8988T (cell line): Measurements from ENCODE around the gene CARS2.
"Not testable (repeated sequence)": the region's sequence is repeated elsewhere in the genome, so short reads cannot be mapped to it uniquely, and the experiment has no call there.

Experiments used
- DNase-seq: peaks from one replicate; pipeline ENCODE4 v3.0.0; 2011

CARS2 gene

GRCh38 chr13:110636701-110637201, 69.2 kb downstream of the CARS2 start:
- no peak for DNase-seq

DNA sequence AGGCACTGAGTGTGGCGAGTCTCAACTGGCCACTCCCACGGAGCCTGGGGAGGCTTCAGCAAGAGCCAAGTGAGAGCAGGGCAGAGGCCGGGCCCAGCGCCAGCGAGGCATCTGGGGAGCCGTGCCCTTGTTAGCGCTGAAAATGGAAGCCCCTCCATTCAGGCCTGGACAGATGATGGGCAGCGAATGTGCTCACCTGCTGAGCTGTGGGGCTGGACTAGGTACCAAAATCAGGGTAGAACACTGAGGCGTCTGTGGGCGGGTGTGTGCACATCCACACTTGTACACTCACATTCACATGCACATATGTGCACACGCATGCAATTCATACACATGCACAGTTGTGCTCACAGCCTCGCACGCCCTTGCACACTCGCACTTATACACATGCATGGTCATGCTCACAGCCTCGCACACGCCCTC, 69.9 kb downstream of the CARS2 start:
- no peak for DNase-seq

- DNase-seq = no peak
Observed at GRCh38 chr13:110635405-110636002, 70.4 kb downstream of the CARS2 start.

DNA sequence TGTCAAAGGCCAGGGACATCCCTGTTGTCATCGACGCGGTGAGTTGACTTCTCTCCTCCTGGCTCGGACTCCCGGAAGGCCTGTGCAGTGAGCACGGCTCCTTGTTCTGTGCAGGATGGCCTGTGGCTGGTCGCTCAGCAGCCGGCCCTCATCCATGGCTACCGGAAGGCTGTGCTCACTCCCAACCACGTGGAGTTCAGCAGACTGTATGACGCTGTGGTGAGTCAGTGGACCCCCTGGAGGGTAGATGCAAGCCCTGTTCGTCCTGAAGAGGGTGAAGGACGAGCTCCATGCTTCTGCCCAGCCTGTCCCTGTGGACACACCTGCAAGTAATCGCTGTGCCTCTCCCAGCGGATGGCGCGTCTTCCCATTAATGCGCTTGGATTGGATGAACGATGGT, 71.4 kb downstream of the CARS2 start:
- peak; percentile 89 for DNase-seq

DNA sequence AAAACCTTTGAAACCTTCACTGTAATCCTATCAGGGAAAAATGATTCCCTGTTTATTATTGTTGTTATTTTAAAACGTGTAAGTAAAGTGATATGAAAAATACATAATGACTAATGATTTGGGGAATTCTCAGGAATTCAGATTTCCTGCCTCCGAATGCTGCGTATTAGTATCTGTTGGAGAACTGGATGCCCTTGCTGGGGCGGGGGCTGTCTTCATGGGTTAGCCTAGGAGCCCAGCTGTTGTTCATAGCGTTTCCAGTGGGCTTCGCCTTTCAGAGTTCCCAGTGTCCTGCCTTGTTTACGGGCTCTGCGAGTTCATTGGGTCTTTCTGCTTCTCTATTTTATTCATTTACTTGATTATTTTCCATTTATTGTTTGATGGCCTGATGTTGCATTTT, 72.1 kb downstream of the CARS2 start:
- no peak for DNase-seq

- DNase-seq = not testable (repeated sequence)
Observed at GRCh38 chr13:110632255-110632654, 73.7 kb downstream of the CARS2 start.

GRCh38 chr13:110630566-110631119, 75.3 kb downstream of the CARS2 start:
- no peak for DNase-seq

- no peak for DNase-seq
Observed at GRCh38 chr13:110629735-110630134, 76.2 kb downstream of the CARS2 start.

GRCh38 chr13:110628952-110629701, 76.8 kb downstream of the CARS2 start:
- no peak for DNase-seq

- DNase-seq = no peak
Observed at GRCh38 chr13:110628477-110628793, 77.5 kb downstream of the CARS2 start.

DNA sequence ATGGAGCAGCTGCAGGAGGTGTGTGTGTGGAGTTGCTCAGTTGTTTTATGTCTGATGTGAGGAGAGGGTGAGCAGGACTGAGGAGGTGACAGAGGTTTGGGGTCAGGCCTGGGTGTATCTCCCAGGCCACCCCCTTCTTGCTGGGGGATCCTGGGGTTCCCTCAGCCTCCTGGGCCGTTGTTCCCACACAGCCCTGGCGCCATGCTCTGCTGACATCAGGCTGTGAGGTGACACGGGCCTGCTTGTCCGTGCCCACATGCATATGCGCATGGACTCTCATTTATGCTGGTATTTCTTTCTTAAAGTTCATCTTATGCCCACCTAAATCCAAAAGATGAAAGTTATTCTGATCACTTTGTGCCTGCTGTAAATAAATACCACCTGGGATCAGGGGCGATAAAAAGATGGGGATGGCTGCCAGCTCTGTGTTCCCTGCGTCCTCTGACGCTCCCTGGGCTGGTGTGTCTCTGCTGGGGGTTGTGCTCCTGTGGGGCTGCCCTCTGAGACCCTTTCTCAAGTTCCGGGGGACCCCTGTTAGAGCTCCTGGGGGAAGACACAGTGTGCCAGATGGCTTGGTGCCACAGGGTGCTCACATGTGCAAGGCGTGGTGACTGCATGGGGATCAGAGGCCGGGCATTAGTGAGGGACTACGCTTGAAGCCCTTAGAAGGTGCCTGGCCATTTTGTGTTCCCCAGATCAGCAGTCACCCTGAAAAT, 78.0 kb downstream of the CARS2 start:
- DNase-seq = no peak

- no peak for DNase-seq
Observed at GRCh38 chr13:110627351-110627750, 78.6 kb downstream of the CARS2 start.

DNA sequence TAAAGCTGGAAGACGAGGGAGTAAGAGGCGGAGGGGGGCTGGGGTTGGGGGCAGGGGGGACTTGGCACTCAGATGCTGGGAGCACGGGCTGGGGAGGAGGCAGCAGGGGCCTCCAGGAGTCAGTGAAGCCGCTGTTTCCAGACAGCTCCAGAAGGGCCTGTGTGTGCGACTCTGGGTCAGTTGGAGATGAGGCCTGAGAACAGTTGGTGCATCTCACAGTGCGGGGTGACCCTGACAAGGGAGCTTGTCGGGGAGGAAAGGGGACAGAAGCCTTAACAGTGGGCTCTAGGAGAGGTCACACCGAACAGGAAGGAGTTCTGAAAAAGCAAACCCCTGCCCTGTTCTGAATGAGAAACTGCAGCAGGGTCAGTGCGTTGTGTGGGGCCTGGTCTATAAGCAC, 79.4 kb downstream of the CARS2 start:
- DNase-seq = no peak

- no peak for DNase-seq
Observed at GRCh38 chr13:110625771-110626321, 80.1 kb downstream of the CARS2 start.

DNA sequence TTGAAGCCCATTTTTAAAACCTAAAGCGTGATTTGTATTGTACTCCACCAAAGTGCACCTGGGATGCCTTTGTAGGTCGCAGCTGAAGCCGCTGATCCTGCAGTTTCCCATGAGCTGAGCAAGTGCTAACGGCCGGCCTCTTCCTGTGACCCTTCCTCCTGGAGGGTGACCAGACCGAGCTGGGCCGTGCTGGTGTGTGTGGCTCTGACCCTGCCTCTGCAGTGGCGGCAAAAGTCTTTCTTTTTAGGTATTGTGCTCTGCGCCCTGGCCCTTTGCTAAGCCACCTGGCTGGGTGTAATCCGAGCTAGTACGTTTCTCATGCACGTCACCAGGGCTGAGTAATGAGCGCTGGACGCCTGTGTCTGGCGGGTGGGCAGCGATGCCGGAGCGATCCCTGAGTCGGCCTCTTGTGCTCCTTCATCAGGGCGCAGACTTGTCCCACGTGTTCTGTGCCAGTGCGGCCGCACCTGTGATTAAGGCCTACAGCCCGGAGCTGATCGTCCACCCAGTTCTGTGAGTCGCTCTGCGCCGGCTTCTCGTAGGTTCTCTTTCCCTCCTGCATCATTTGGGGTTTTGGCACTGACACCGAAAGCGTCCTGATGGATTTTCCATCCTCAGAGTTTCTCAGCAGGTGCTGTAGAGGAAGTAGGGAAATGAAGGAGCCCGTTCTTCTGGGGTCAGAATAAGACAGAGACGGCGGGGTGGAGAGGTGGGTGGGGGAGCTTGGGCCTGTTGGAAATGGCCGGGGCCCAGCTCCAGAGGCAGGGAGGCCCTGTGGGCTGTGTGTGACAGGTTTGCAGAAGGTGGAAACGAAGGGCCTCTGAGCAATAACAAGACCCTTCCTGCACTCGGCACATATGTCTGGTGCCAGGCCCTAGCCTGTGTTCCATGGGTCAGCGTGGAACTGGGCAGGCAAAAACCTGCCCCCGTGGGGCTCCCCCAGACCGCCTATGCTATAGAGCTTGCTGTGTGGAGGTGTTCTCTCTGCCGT, 80.9 kb downstream of the CARS2 start:
- no peak for DNase-seq

DNA sequence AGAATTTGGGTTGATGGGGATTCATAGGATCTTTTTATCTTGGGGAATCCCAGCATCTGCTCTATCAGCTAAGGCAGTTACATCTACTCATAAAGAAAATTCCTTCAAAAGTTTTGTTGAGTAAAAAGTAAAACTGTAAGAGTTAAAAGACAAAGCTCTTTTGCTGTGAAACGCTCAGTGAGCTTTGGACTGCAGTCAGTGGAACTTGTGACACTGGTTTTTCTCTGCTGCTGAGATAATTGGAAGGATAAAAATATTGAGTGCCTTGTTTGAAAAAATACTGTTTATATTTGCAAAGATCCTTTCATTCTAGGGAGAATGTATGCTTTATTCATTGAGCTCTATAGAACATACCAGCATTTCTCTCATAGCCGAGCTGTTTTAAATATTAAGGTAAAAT, 85.3 kb downstream of the CARS2 start:
- DNase-seq = no peak

- no peak for DNase-seq
Observed at GRCh38 chr13:110618780-110619179, 87.1 kb downstream of the CARS2 start.

DNA sequence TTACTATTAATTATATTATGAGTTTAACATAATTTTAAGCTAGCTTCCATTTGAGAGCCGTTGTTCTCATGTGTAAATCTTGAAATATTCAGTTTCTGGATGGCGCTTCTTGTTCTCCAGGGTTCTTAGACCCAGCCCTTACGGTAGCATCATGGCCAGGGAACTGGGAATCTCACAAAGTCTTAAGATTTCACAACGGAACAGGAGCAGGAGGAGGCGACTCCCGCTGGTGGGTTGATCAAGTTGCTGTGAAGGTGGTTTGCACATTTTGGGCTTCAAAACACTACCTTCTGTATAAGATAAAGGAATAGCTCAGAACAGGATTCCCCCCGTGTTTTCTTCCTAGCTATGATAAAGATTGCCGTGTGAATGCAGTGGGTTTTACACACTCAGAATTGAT, 87.7 kb downstream of the CARS2 start:
- DNase-seq = no peak

- no peak for DNase-seq
Observed at GRCh38 chr13:110617321-110618072, 88.4 kb downstream of the CARS2 start.

DNA sequence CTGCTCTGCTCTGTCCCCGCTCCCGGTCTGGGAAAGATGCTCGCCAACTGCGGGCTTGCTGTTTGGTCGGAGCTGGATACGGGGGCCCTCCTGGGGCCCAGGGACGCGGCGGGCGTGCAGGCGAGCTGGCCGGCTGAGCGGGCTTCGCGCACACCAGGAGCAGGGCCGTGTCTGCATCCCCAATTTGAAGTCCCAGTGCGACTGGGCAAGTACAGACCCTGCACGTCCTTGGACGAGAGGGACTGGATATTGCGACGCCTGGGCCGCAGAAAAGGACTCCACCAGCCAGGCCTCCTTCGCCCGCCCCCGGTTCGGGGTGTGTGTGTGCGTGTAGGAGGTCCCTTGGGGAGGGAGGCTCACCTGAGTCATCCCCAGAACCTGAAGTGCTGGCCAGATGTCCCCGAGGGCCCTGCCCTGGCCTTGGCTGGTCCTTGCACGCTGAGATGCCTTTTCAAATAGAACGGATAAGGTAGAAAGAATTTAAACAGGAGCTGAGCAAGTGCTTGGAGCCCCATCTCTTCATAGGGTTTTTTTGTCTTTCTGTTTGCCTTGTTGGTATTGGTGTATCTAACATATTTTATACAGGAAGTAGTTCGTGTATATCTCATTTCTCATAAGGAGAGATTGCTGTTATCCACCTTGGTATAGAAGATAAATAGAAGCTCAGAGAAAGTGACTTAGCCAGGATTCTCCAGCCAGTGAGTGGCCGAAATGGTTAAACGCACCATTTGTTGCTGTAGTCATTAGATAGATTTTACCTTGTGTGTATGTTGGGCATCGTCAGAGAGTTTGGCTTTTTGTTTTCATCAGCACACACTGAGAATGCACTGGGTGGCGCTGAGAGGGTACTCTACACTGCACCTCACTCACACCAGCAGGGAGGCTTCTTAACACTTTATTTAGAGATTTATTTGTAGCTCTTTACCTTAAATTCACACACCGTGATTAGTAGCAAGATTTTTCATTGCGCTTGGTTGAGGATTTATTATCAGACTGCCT, 89.5 kb downstream of the CARS2 start:
- no peak for DNase-seq
